Hematopoietic multipotent progenitor cell treated with erythropoietin and hydrocortisone succinate and interleukin-3 and kit ligand, for 17 days (in vitro differentiated cells): ENCODE data around the gene MYLK.
"Not testable (repeated sequence)": the region's sequence is repeated elsewhere in the genome, so short reads cannot be mapped to it uniquely, and the experiment has no call there.

ENCODE experiments used
- DNase-seq: peaks from one replicate; pipeline ENCODE4 v3.0.0-alpha.2; 2015; ENCODE audit warnings: low spot score

The MYLK gene

DNA sequence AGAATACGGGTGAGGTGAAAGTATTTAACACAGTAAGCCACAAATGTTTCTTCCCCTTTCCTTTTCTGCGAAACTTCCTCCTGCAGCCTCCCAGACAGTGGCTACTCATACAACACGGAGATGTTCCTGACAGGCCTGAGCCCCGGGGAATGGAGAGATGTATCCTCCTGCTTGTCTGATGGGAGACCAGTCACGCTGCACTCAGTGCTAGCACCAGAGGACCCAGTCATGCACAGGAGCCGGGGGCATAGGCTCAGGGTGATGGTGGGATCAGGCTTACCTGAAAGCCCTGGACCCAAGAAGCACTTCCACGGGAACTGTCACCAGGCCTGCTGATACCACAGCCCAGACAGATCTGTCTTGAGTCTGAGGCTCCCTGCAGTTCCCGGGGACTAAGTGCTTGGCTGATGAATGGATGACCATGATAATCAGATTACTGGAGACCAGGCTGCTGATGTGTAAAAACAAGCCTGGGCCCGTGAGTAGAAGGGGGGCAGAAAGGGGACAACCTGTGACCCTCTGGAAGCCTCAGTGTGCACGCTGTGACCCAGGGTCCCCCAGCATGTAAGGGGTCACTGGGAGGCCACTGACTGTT lies 162.9 kb downstream of the MYLK start:
- DNase-seq: not testable (repeated sequence)

- DNase-seq: no peak
These were observed 163.5 kb downstream of the MYLK start for GRCh38 chr3:123720638-123721037.

DNA sequence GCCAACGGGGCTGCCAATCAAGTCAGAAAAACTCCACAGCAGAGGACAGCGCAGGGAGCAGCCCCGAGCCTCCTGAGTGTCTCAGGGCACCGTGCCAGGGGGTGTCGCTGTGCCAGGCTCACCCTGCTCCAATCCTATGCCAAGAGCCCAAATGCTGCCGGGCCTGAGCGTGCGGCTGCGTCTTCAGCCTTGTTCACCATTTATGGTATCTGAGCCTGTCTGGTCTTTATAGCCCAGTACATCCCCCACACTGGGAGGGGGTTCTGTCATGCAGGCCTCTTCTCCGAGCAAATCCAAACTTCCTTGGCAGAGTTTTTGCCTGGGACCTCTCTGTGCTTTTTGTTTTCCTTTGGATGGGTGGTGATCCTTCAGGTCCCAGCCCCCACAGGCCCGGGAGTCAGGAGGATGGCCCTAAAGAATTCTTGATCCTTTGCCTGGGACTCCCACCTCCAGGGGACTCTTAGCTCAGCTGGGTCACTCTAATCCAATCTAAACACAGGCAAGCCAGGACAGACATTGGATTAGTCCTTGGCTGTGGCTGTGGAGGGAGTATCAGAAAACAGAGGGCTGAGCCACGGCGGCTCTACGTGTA lies 164.2 kb downstream of the MYLK start:
- no peak for DNase-seq

GRCh38 chr3:123719061-123719756 lies 164.9 kb downstream of the MYLK start:
- DNase-seq: peak; percentile 32

DNA sequence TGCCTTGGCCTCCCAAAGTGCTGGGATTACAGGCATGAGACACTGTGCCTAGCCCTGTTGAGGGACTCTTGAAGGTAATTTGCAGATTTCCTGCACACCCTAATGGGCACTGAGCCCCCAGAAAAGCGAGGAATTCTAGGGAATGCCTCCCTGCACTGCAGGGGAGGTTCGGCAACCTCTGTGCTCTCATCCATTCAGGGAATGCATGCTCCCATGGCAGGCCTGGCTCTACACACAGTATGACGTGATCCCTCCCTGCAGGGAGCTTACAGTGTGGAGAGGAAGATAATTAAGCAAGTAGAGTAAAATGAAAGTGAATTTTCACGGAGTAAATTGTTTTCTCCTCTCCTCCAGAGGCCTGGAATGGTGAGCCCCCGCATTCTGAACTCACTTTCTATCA lies 166.0 kb downstream of the MYLK start:
- no peak for DNase-seq

DNA sequence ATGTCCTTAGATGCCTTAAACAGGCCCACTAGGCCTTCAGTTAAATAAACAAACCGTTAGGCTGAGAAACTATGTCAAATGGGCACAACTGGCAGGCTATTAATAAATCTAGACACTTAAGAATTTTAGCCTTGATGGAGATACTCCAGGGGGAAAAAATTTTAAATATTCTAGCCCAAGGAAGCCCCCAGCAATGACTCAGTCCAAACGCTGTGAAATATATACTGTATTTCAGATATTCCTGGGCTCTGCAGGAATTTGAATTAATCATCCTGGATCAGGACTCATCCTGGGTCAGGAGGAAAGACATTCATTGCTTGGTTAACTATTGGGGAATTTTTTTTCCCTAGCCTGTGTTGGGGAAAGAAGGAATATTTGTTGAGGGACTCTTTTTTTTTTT lies 166.7 kb downstream of the MYLK start:
- DNase-seq: not testable (repeated sequence)

DNA sequence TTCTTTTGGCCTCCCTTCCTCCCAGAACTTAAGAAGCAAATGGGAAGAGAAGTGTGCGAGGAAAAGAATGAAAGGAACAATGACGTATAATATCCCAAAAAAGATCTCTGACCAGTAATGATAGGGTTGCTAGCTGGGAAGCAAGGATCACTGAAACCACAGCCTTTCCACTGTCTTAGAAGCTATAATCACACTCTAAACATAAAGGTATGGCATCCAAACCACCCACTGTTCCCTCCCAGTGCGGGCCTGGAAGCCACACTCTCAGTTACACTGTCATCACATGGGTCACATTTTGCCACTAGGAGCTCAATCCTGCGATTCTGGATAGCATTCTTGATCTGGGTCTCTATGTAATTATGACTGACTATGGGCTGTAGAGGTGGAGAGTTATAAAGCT lies 167.7 kb downstream of the MYLK start:
- no peak for DNase-seq

DNA sequence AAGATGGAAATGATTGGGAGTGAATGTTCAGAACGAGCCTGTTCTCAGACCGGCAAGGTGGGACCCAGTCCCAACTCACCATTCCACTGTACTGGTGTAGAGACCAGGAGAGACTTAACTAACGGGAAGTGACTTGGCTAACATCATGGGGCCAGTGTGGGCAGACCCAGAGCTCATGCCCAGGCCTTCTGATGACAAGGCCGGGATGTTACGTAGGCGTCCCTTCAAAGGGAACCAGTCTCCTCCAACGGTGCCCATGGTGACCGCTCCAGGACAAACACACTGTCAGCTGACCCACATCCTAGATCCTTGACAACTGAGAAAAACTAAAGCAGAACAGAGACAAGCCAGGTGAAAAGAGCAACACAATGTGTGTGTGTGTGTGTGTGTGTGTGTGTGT lies 170.9 kb downstream of the MYLK start:
- no peak for DNase-seq

DNA sequence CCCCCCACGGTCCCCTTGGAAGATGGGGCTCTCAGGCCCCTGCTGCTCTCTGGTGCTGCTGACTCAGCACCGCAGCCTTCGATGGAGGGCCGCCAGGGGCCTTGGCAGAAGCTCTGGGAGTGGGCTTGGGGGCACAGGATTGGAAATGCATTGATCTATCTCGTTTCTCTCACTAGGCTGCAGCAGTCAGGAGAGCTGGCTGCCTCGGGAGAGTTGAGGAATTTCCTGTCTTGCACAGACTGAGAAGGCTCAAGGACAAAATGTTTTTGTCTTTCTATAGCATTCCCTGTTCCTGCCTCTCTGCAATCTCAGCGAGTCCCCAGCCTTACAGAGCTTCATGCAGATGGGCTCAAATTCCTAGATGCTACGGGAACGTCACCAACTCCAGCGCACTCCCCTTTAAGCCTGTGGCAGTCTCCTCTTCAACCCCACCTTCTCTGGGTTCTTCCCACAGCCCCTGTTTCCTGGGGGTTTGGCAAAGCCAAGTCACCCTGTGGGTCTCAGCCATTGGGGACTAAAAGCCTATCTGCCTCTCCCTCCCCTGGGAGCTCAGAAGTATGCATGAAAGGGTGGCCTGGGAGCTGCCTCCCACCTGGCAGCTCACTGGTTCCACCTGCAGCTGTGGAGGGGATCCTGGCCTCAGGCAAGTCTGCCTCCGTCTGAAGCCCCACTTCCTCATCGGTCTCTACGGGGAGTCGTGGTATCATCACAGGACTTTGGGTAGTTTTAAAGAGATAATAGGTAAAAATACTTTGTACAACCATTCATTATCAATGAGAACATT lies 171.9 kb downstream of the MYLK start:
- DNase-seq: no peak

GRCh38 chr3:123711356-123711755 lies 172.8 kb downstream of the MYLK start:
- DNase-seq: no peak

GRCh38 chr3:123708531-123708930 lies 175.6 kb downstream of the MYLK start:
- no peak for DNase-seq

DNA sequence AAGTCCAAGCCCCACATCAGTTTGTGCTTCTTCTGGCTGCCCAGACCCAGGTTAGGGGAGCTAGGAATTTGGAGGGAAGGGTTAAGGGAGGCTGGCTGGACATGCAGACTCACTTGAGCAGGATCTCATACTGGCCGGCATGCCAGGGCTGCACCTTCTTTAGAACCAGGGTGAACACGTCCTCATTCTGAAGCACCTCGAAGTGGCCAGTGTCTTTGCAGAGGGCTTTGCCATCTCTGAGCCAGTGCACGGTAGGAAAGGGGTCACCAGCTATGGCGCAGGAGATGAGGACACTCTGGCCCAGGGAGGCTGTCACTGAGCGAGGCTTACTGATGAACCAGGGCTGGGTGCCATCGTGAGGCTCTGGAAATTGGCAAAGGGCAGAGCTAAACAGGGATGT lies 176.5 kb downstream of the MYLK start:
- DNase-seq: not testable (repeated sequence)

GRCh38 chr3:123706871-123707270 lies 177.3 kb downstream of the MYLK start:
- no peak for DNase-seq

DNA sequence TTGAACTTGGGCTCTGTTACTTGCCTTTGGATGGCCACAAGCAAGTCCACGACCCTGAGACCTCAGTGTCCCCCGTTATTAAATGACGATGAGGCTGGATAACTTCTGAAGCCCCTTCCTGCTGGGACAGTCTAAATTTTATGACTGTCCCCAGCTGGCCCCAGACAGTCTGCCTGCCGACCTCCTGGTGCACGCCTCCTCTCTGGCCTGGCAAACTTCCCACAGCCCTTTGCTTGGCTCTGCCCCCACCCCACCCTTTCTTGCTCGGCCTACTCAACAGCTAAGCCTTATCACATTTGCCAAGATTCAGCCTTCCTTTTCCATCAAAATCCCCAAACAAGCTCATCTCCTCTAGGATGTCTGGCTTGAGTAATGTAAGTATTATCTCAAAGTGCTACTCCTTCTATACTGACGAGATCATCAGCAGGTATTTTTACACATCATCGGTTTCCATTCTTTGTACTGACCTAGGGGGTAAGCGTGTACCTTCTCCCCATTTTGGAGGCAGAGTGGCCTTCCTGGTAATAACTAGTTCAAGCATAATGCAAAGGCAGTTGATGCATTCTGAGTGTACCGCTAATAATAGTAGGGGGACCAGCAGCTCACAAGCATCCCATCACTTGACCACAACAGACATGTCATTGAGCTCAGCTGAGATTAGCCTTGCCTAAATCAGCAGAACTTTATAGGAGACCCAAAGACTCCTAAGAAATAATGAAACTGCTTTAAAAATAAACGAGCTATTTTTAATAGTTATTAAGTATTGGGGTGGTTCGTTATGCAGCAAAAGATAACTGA lies 178.4 kb downstream of the MYLK start:
- DNase-seq: no peak

GRCh38 chr3:123703663-123704062 lies 180.5 kb downstream of the MYLK start:
- DNase-seq: not testable (repeated sequence)

GRCh38 chr3:123702720-123703119 lies 181.4 kb downstream of the MYLK start:
- no peak for DNase-seq

DNA sequence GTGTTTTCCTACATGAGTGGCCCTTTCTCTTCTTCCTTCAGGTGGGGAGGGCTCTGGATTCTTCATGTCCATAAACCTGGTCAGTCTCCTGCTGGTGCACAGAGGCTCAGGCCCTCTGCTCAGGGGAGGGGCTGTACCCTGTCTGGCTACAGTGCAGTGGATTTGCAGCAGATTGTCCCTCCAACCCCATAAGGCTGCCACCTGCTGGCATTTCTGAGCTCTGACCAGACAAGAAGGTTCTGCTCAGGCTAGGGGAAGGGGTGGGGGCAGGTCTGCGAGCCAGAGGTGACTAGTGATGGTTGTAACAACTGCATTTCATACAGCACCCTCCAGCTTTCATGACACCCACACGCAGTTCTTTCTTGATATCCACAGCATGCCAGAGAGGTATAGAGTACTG lies 182.1 kb downstream of the MYLK start:
- DNase-seq: not testable (repeated sequence)

DNA sequence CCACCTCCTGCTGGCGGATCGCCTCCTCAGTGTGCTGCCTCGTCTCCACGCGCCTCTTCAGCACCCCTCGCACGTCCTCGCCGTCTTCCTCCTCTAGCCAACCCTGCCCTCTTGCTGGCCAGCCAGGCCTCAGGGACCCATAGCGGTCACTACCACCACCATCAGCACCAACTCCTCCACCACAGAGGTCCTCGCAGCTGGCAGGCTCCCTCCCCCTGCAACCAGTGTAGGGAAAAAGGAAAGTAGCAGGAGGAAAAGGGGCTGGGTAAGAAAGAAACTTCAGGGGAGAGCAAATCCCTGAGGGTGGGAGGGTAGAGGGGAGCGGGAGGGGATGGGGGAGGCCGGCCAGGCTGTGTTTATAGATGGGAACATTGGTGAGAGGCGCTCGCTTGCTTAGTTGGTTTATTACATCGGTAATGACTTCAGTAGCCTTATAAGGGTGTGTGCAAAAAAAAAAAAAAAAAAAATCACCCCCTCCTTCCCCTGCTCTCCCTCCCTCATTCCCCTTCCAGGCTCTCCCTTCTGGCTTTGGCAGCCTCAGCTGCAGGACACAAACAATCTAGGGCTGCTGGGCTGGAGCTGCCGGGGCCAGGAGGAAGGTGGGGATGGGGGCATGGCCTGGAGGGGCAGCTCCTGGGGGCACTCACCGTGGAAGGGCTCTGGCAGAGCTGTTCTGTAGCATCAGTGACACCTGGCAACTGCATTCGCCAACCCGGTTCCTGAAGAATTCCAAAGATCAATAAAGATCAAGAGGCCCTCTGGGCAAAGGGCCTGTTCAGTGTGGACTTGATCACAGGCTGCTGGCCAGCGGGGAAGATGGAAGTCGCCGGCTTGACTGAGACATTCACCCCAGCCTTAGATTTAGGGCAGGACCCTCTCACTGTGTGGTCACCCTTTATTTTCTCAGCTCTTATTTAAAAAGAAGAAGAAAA lies 183.1 kb downstream of the MYLK start:
- DNase-seq: no peak

- no peak for DNase-seq
These were observed 185.3 kb downstream of the MYLK start for GRCh38 chr3:123698813-123699212.

DNA sequence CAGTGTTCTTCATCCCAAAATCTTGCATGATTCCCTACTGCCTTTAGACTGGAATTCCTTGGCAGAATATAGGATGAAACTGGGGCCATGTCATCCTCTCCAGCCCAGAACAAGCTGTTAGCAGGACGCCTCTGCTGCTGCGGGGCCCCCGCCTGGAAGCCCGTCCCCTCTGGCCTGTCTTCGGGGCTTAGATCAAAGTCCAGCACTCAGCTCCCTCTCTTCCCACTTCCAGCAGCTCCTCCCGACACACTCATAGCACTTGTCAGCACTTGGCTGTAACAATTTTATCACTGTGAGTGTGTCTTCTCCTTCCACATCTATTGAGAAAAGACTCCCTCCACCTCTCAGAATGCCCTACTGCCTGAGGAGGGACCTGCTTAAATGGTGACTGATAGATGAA lies 187.3 kb downstream of the MYLK start:
- no peak for DNase-seq
